ENCODE results near the gene EIF2D. TPM values are rescaled to one million over a fixed set of nuclear protein-coding genes. Genes with fewer than 3 reads are reported as not detected.

The EIF2D gene
- polyA plus RNA-seq, 3 donors, result 77.1 to 97.2 (median 89.5) TPM

DNA sequence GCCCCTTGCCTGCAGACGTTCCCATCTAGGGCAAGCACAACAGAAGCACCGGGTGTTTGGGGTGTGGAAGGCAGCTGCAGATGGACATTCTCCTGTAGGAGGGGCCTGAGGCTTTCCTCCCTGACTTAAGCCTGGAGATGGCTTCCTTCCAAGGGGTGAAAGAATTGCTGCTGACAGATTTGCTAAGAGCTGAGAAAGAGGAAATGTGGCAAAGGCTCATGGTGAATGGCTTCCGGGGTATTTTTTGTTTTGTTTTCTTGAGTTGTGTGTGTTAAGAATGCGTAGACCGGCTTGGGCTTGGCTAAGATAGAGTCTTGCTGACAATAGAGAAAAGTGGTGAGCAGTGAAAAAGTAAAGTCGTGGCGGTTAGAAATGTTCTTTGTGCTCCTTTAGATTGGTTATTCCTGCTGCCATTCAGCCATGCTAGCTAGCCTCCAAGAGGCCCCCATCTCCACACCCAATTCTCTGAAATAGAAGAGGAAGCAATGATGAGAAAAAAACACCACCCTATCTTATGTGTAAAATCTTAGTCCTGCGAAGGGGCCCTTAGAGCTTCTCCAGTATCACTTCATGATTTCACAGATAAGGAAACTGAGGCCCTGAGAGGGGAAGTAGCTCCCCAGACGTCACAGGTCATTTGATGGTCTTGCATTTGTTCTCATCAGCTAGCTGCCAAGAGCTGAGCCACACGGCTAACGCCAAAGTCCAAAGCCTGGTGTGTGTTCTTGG, 36.9 kb downstream of the EIF2D start:
- peak; percentile 54 for DNase-seq

GRCh38 chr1:206573762-206574161, 38.5 kb downstream of the EIF2D start:
- no peak for DNase-seq

DNA sequence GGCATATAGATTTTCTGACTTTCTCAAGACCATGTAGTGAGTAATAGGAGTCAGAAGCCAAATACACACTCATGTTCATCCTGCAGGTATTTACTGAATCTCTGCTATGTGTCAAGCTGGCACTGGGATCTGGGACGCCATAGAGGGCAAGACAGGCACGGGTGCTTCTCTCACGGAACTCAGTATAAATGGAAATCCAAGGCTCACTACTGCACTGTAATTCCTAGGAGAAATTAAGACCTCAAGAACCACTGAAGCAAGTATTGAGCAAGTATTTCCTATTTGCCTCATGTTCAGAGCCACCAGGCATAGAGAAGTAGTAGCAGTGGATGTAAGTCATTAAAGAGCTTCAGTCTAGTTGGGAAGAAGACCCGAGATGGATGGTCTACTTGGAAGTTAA, 38.9 kb downstream of the EIF2D start:
- no peak for DNase-seq

DNA sequence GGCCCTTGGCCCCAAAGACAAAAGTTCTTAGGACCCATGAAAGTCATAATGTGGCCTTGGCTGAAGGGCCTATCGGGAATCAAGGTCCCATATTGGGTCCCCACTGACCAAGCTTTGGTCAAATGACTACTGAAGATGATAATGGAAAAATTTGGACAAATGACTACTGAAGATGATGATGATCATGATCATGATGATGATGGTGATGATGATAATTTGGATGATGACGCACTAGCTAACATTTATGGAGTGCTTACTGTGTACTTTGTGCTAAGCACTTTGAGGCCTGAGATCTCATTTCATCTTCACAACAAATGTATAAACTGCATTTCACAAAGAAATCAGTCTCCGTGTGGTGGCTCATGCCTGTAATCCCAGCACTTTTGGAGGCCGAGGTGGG, 39.4 kb downstream of the EIF2D start:
- no peak for DNase-seq

- DNase-seq, result no peak
These were observed 41.7 kb downstream of the EIF2D start for GRCh38 chr1:206570529-206570928.

DNA sequence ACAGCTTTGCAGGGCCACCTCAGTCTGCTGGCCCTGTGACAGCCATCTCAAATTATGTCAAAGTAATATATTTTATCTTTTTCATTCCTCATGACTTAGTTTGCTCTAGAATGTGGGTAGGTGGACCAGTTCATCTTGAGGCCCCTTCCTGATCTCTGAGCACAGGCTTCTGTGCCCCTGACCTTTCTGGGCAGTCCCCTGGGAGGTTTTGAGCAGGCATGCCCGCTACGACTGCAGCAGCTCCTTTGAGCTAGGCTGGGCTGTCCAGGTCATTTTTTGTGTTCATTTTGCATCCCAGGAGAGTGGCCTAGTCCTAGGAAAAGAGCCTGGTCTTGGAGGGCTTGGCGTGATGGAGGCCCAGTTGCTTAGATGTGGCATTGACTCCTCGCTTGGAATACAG, 42.7 kb downstream of the EIF2D start:
- DNase-seq, result no peak

- no peak for DNase-seq
These were observed 43.4 kb downstream of the EIF2D start for GRCh38 chr1:206568779-206569352.

- no peak for DNase-seq
These were observed 44.0 kb downstream of the EIF2D start for GRCh38 chr1:206568256-206568655.

DNA sequence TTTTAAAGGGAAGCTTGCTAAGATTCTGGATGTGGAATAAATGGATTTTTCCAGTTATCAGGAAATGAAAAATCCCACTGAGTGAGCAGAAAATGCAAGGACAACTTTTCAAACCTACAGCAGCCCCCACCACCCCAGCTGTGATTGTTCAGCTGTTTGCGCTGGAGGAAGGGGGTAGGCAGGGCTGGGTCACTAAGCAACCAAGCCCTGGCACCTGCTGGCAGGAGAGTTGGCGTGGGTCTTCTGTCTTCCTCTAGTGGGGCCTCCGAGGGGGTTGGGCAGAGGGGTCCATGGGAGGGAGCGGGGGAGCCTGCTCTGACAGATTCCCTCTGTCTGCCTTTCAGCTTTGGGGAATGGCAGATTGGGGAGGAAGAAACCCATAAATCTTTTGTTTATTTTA, 45.3 kb downstream of the EIF2D start:
- DNase-seq, result no peak

GRCh38 chr1:206565995-206566394, 46.3 kb downstream of the EIF2D start:
- no peak for DNase-seq

DNA sequence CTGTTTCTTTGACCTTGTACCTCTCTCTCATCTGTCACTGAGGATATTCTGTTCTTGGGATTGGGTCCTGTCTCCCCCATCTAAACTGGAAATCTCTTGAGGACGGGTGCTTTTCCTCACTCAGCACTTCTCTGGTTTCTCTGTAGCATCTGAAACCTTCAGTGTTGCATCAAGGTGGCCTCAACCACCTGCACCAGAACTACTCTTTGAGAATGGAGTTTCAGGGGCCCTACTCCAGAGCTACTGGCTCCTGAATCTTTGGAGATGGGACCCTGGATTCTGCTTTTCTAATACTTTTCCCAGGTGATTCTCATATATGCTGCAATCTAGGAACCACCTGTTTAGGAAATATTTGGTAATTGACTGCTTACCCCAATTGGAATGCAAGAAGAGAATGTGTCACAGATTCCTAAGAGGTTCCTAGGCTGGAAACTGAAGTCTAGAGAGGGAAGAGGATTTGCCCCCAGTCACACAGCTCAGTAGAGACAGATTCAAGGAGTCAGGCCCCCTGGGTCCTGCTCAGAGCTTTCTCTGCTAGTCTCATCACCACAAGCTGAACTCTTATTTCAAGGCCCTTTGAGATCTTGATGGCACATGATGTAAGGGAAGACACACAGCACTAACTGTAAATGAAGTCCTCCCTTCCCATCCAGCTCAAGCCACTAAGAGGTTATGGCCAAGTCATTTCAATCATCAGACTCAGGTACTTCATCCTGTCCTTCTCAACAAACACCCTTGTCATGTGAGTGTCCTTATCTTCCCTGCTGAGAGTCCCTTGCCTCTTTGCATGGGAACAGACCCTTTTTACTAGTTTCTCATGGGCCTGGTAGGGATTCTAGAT, 48.7 kb downstream of the EIF2D start:
- no peak for DNase-seq

DNA sequence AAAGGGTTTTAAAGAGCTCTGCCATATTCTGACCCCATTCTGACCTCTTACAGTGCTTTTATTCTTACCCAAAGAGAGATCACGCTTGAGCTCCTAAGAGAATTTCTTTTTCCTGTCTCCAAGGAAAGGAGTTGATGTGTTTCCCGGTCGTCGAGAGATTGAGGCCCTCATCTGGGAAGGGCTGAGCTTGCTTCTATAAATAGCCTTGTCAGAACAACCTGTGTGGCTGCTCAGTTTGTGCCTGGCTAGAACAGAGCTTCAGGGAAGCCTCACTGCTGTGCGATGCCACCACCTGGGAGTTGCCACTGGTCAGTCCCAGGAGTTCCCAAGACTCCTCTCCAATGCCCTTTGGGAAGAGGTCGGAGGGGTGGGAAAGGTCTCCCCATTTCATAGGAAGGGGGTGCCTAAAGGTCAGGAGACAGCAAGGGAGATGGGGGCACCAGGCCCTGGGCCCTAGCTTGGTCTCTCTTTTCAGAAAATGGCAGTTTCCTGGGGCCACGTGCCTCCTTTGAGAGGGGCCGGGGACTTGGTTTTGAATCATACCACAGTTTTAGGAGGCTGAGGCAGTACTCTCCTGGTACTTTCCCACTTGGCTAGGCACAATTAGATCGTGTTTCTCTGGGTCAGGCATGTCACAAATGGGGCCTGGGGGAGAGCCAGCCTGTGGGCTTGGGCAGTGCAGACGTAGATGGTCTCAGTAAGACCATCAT, 52.1 kb downstream of the EIF2D start:
- peak; percentile 35 for DNase-seq

GRCh38 chr1:206559672-206559995, 52.6 kb downstream of the EIF2D start:
- DNase-seq, result no peak

DNA sequence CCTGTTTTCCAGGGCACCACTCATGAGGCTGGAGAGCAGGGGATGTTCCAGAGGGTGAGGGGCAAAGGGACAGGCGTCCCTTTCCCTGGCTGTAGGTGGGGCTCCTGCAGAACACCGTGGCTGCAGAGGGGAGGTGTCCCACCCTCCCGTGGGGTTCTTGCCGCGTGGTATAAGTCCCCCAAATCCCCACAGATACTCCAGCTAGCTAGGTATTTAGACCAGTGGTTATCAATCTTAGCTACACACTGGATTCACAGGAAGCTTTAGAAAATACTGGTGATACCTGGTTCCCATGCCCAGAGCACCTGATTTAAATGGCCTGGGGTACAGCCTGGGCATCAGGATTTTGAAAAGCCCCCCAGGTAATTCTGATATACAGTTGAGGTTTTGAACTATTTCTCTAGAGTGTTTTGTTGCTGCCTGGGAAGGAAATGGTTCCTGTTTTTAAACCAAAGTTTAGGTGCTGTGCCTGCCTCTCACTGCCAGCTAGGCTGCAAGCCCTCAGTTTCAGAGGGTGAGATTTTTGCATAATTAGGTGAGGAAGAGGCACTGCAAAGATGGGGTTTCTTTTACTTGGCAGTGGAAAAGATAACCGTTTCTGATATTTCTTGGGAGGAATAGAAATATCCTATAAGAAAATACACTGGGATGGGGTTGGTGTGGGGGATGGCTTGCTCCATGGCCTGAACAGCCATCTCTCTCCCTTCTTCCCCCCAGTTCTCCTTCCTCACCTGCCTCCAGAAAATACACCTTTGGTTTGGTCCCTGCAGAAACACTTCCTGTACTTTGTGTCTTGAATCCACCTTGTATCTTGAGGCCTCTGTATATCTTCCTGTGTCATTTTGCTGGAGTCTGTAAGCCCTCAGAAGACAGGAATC, 53.2 kb downstream of the EIF2D start:
- DNase-seq, result no peak

- DNase-seq, result no peak
These were observed 54.4 kb downstream of the EIF2D start for GRCh38 chr1:206557636-206558473.

DNA sequence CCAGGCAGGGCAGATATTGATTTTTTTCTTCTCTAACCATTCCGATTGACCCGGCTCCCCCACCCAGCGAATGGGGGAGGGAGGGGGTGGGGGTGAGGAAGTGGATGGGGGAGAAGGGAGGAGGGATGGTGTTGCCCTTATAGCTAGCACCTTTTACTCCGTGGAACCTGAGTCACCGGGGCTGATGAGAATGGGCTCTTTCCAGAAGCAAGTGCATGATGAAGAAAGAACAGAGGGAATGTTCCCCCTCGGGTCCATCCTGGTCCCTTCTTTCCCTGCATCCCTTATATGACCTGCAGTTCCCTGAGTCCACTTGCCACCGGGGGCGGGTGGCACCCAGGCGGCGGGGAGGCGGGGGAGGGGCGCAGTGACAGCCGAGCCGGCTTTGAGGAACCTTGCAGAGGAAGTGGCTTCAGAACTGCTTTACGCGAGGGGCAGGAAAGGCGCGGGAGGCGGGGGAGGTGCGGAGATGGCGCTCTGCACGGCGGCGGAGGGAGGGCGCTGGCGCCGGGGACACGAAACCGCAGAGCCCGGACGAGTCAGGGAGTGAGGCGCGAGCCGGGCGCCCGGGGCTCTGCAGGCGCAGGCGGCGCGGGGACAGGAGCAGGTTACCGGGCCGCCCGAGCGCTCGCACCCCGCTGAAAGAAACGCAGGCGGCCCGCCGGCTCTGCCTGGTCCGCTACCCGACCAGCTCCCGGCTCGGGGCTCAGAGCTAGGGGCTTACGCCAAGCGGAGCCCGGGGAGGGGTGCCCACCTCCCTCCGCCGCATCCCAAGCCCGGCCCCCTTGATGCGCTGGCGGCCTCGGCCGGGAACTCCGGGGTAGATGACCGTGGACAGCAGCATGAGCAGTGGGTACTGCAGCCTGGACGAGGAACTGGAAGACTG, 55.3 kb downstream of the EIF2D start:
- peak; percentile 66 for DNase-seq

GRCh38 chr1:206556047-206556749, 56.1 kb downstream of the EIF2D start:
- DNase-seq, result no peak

GRCh38 chr1:206555473-206555935, 56.8 kb downstream of the EIF2D start:
- DNase-seq, result no peak
